GM12892 (cell line): ENCODE data around the gene FAF1.

Experiments
- POLR2A ChIP-seq: IDR thresholded peaks from 2 replicates; pipeline ENCODE4 v1.6.1; 2011; ENCODE audit warnings: low read depth, low read length, control low read depth
- POLR2AphosphoS5 ChIP-seq: IDR thresholded peaks from 2 replicates; pipeline ENCODE4 v1.6.1; 2011; ENCODE audit warnings: low read depth, low read length, control low read depth
- TAF1 ChIP-seq: IDR thresholded peaks from 2 replicates; pipeline ENCODE4 v1.6.1; 2011; ENCODE audit warnings: low read depth, mild to moderate bottlenecking, control low read depth, low read length, borderline replicate concordance

DNA sequence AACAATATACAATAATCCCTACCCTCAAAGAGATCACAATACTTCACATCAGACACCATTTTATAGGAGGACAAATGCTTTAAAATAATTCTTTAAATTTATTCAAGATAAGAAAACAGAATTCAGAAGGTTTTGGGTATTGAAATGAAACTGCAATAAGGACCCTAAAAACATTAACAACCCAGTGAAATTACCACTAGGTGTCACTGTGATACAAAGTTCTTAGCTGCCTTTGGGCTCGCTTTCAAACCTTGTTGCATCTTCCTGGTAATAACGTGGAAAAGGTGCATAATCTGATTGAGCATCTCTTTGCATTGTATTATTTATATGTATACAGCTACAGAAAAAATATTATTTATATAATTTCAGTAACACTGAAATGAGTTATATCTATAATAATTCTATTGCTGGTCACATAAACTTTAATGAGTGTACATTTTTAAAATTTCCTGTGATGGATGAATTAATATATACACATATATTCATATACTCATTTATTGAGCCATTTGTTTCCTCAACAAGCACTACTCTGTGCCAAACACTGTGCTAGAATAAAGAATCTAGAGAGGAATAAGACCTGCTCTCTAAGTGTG, 185.2 kb downstream of the FAF1 start:
- TF ChIP-seq POLR2A: no peak
- TF ChIP-seq POLR2AphosphoS5: no peak
- no peak for TF ChIP-seq TAF1
